Measurements from ENCODE around the gene MTARC2.

- TF ChIP-seq CTCF (IDR thresholded peaks at IDR 0.05; ENCODE audit: poor library complexity, severe bottlenecking) (no peak), REST (IDR thresholded peaks at IDR 0.05; ENCODE audit: borderline replicate concordance) (no peak), TAF1 (IDR thresholded peaks at IDR 0.05; ENCODE audit: low read depth) (no peak), EZH2 (IDR thresholded peaks at IDR 0.05; ENCODE audit: borderline replicate concordance, insufficient read depth, low read length, poor library complexity, severe bottlenecking) (no peak), POLR2AphosphoS5 (IDR thresholded peaks at IDR 0.05) (no peak), EP300 (conservative IDR thresholded peaks at IDR 0.05; ENCODE audit: poor library complexity, severe bottlenecking) (no peak), RAD21 (conservative IDR thresholded peaks at IDR 0.05) (no peak), MXI1 (conservative IDR thresholded peaks at IDR 0.05; ENCODE audit: poor library complexity, severe bottlenecking) (no peak), SMC3 (conservative IDR thresholded peaks at IDR 0.05; ENCODE audit: poor library complexity) (no peak)
Measured at GRCh38 chr1:220710333-220710732, 37.8 kb upstream of the MTARC2 start.
